T-helper 1 cell (primary cell): Measurements from ENCODE around the gene IKBKG.
"Not testable (repeated sequence)": the region's sequence is repeated elsewhere in the genome, so short reads cannot be mapped to it uniquely, and the experiment has no call there.

Experiments
- DNase-seq, 5 donors: peaks; one replicate each; pipeline ENCODE4 v3.0.0-alpha.2; 2012 to 2020

IKBKG gene

DNA sequence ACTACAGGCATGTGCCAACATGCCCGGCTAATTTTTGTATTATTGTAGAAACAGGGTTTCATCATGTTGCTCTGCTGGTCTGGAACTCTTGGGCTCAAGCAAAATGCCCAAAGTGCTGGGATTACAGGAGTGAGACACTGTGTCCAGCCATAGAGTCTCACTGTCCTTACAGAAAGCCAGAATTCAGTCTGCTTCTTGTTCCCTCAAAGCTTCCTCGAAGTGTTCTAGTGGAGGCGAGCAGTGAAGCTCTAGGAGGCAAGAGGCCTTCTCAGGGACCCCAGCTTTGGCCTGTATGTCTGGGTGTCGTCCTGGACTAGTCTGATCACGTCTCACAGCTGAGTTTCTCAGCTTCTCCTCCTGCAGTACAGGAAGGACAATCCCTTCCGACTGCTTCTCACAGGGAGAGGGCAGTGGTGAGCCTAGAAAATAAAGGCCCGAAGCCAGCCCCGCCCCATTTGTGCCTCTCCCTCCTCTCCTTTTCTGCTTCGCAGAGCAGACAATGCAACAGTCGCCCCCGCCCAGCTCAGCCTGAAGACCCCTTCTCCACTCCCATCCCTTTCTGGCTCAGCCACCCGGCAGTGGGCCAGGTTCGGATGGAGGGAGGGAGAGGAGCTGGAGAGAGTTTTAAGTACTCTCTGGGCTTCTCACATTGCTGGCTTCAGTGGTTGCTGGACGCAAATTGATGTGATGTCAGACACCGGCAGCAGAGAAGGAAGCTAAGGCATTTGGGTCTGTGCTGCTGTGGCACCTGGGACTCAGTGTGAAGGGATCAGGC lies 20.3 kb upstream of the IKBKG start:
- DNase-seq = peak in 4 of 5 donors; percentile 30 to 67 (median 40)

DNA sequence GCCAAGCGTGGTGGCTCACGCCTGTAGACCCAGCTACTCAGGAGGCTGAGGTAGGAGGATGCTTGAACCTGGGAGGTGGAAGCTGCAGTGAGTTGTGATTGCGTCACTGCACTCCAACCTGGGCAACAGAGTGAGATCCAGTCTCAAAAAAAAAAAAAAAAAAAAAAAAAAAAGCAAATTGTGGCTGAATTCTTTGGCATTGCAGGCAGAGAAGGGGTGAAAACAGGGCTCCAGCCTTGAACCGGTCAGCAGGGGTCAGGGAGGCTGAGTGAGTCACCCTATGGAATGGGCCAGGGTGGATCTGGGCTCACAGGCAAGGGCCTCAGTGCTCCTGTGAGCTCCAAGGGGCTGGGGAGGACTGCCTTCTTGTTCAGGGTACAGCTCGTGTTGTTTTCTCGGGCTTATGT lies 18.2 kb upstream of the IKBKG start:
- no peak for DNase-seq

DNA sequence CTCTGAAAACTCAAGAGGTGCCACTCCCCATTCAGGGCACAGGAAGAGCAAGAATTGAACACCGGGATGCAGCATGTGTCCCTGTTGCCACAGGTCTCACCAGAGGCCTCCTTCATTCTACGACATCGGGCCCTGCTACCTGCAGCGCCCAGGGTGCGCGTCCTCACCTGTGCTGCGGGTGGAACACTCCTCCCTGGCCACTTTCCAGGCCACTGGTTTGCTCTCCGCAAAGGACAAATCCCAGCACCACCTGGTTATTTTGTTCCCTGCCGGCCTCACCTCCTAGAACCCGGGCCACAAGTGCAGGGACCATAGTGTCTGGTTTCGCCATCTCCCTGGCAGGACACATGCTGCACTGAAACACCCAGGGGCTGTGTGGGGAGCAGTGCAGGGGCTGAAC lies 17.1 kb upstream of the IKBKG start:
- no peak for DNase-seq

DNA sequence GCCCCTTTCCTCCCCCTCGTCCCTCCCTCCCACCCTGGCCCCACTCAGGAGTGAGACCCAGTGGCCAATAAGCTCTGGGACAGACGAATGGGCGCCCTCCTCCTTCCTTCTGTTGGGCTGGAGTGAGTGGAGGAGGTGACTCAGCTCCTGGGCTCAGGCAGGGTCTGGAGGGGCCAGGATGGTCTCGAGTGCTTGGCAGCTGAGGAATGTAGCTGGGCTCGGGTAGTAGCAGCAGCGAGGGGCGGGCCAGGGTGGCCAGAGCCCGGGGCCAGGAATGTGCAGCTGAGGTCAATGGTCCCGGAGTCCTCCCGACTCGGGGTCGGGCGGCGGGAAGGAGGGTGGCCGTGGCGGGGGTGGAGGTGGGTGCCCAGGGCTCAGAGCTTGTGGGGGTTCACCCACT lies 15.8 kb upstream of the IKBKG start:
- DNase-seq = no peak

DNA sequence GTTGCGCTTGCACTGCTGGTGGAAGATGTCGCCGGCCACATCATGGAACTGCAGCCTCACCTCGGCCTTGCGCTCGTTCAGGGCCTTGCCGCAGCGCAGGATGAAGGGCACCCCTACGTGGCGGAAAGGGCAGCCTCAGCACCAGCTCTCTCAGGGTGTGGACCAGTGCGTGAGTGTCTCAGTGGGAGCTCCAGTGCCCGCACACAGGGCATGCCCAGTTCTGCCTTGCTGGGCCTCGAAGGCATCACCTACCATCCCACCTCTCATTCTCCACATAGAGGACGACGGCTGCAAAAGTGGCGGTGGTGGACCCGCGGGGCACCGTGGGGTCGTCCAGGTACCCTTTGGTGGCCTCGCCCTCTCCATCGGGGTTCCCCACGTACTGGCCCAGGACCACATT lies 14.7 kb upstream of the IKBKG start:
- no peak for DNase-seq

DNA sequence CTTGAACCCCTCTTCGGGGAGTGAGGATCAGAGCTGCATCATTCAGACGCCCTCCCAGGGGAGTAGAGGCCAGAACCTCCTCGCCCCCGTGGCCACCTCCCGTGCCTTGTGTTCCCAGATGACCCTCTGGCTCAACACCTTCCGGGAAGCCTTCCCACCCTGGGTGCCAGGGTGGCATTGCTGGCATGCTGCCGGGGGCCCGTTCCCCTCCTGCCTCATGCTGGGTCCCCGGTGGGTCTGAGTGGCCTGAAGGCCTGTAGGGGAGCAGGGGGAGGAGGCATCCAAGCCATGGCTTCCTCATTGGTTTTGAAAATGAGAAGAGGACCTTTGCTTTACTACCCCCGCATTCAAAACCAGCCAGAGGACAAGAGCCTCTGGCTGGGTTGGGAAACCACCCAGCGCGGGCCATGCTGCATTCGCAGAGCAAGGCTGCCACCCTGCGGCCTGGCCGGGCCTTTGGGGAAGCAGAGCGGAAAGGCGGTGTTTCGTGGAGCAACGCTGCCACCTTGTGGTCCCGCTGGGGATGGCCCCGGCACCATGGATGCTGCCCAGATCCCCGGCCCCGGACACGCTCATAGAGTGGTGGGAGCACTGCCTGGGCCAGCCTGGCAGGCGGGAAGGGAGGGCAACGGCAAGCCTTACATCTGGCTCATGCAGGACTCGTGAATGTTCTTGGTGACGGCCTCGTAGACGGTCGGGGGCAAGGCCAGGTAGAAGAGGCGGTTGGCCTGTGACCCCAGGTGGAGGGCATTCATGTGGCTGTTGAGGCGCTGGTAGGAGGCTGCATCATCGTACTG lies 12.7 kb upstream of the IKBKG start:
- peak; percentile 69 to 86 (median 82) for DNase-seq

DNA sequence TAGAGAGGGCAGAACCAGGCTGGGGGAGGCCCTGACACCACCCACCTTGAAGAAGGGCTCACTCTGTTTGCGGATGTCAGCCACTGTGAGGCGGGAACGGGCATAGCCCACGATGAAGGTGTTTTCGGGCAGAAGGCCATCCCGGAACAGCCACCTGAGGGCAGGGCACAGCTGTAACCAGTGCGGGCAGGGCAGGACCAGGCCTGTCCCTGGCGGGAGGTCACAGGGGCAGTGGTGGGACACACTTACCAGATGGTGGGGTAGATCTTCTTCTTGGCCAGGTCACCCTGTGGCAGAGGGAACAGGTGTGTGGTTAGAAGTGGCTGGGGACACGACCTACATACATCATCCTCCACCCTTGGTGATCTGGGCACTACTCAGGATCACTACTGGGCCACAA lies 11.5 kb upstream of the IKBKG start:
- no peak for DNase-seq

DNA sequence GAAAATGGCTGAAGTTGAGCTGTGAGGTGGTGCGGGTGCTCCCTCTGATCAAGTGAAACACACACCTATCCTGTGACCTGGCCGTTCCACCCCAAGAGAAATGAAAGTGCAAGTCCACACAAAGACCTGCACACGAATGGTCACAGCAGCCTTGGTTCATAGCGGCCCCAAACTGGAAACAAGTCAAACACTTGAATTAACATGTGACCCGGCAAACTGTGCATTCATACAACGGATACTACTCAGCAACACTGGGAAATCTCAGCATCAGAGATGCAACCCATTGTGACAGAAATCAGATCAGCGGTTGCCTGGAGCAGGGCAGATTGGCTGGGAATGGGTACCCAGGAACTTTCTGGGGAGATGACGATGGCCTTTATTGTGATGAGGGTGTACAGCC lies 8.3 kb upstream of the IKBKG start:
- no peak for DNase-seq

DNA sequence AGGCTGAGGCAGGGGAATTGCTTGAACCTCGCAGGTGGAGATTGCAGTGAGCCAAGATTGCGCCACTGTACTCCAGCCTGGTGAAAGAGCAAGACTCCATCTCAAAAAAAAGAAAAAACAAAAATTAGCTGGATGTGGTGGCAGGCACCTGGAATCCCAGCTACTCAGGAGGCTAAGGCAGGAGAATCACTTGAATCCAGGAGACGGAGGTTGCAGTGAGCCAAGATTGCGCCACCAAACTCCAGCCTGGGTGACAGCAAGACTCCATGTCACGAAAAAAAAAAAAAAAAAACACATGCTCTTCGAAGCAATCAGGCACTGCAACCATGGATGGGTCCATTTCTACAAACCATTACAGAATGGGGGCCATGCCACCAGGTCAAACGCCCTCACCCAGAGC lies 7.1 kb upstream of the IKBKG start:
- not testable (repeated sequence) for DNase-seq

DNA sequence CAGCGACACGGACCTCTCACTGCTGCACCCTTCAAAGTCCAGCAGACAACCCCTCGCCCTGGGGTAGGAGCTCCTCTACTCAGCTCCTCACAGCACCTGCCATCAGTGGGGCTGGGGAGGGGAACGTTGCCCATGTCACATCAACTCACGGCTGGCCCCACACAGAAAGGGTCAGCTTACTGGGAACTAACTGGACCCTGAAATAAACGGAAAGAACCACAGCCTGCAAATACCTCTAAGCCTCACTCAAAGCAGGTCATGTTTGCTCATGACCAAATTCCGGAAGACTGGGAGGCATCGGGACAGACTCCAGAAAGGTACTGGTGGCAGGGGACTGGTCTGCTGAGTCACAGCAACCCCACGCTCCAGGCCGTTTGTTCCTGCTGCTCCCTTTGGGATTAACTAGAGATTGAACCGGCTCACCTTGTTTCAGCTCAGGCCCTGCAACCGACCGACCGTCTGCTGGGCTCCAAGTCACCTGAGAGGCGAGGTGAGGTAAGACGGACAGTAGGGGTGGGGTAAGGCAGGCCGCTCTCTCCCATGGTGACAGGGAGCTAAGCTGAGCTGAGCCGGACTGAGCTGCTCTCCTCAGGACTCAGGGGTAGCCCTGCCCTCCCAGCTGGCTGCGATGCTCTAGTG lies 6.4 kb upstream of the IKBKG start:
- DNase-seq = no peak

DNA sequence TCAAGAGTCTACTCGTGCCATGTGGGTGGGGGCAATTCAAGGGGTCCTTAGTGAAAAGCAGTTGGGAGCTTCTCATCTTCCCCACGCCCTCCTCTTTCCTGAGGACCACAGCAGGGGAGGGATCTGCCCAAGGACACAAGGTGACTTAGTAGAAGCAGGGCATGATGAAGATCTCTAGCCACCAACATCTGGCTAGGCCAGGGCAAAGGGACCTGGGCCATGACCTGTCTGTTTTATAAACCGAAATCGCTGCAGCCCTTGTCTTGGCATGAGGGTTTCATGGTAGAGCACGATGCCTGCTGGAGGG lies 5.9 kb upstream of the IKBKG start:
- DNase-seq = no peak

DNA sequence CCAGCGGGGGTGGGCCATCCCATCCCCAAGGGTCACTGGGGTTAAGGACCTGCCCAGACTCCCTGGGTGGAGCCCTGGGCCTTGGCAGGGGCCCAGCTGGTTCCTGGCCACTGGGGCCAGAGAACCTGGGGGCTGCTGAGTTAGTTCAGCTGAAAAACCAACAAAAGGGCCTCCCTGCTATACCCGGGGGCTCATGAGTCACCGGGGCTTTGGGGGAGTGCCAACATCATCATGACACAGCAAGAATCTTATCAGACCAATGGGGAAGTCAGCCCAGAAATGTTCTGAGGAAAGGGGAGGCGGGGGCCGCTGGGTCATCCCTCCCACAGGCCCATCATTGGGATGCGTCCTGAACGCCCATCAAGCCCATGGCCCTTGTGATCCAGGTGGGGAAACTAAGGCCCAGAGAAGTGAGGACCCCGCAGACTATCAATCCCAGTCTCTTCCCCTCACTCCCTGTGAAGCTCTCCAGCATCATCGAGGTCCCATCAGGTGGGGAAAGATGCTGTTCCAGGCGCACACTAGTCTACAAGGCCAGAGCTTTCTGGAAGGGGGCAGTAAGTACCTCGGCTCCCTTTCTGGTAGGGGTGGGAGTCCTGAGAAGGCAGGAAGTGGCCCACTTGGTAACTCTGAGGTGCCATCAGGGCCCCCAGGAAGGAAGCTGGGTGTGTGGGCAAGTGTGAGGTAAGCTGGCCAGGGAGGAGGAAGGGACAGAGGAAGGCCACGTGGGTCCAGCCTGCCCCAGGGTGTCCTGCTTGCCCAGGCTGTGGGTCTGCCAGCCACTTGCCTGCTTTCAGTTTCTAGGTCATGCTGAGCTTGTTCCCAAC lies 5.3 kb upstream of the IKBKG start:
- DNase-seq = peak in 1 of 5 donors; percentile 35

DNA sequence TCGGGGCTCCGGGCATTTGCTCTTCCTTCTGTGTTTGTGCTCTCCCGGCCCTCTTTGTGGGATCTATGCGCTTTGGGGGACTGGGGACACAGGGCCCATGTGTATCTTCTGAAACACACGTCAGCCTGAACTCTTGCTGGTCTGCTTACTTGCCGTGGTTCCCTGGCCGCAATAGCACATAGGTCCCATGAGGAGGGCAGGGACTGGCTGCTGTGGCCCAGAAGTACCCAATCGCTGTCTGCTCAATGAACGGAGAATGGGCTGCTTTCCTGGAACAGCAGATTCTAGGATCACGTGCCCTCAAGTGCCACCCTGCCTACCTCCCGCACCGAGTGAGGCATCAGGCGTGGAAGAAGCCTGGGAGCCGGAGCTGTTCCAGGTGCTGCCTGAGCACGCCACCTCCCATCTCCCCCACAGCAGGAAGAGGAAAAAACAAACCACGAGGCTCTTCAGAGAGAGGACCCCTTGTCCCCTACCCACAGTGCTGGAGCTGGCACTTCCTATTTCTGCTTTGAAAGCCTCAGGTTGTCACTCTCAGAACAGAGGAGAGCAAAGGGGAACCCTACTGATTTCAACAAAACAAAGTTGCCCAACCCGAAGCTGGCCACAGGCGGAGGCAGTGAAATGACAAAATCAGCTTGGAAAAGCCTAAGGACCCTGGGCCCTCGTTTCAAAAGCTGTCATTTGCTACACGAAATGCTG lies 4.5 kb upstream of the IKBKG start:
- peak in 1 of 5 donors; percentile 50 for DNase-seq

DNA sequence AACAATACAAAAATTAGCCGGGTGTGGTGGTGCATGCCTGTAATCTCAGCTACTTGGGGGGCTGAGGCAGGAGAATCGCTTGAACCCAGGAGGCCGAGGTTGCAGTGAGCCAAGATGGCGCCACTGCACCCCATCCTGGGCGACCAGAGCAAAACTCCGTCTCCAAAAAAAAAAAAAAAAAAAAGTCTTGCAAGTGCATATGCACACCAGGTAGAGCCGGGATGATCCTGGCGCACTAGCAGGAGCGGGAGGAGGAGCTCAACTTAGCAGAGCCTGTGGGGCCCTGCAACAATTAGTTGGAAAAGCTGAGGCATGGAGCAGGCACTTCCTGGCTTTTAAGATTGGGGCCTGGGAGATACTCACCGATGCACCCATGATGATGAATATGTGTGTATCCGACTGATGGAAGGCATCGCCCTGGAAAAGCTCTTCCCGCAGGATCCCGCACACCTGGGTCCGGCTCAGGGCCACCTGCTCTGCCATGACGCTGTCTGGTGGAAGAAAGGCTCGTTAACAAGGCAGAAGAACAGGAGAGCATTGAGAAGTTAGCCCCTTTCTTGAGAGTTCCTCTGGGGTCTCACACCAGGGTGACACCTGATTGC lies 1.6 kb upstream of the IKBKG start:
- DNase-seq = no peak

DNA sequence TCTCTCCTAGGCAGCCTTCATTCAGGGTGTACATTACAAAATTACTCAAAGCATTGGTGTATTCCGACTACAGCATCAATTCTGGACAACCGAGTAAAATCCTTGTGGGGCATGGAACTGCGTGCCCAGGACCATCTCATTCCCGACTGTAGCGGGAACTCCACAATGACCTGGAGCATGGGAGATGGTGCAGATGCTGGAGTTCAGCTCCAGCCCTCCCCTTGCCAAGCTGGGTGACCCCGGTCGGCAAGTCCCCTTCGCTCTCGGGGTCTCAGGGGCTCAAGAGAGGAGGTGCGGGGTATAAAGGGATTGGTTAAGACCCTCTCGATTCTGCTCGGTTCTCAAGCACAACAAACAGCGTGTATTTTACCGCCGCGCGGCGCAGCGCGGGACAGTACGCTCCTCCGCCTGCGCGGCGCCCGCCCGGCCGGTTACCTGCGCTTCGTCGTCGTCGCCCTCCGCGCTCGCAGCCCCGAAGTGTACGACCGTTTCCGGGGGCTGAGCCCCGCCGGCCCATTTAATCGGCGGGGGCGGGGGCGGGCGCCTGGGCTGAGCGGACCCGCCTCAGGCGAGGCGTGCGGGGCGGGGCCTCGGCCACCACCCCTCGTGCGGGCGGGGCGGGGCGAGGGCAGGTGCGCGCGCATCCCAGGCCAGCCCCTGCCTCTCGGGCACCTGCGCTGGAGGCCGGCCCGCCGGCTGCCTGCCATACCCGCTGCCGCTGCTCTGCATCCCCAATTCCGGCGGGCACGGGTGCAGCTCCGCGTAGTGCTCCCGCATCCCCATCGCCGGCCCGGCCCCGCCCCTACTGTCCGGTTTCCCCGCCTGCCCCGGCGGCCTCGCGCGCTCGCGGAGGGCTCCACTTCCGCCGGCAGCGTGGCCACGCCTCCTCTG lies 821 bp upstream of the IKBKG start, which contains the start of gene G6PD:
G6PD (minus strand) TSS at position 493 of the 891 bp plus-strand sequence. CDS start 691 bp downstream, outside the sequence.
- DNase-seq = peak; percentile 69 to 82 (median 73)

DNA sequence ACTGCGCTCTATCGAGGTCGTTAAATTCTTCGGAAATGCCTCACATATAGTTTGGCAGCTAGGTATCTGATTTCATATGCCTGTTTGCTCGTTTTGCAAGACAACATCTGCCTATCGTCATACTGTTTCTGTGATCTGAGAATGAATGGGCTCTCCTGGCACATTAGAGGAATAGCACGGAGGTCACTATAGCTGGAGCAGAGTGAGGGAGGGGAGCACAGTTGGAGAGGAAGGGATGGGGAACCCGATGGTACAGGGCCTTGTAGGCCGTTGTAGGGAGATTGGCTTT lies 552 bp downstream of the IKBKG start:
- DNase-seq = no peak

DNA sequence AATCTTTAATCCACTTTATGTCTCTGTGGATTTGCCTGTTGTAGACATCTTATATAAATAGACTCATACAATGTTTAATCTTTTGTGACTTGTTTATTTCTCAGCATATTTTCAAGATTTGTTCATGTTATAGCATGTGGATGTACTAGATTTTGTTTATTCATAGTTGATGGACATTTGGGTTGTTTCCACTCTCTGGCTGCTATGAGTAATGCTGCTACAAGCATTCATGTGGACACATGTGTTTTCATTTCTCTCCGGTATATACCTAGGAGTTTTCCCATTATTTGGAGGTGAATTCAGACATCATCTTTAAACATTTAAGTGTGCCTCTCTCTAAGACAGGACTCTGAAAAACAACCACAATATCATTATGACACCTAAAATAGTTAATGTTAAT lies 2.3 kb downstream of the IKBKG start:
- no peak for DNase-seq

DNA sequence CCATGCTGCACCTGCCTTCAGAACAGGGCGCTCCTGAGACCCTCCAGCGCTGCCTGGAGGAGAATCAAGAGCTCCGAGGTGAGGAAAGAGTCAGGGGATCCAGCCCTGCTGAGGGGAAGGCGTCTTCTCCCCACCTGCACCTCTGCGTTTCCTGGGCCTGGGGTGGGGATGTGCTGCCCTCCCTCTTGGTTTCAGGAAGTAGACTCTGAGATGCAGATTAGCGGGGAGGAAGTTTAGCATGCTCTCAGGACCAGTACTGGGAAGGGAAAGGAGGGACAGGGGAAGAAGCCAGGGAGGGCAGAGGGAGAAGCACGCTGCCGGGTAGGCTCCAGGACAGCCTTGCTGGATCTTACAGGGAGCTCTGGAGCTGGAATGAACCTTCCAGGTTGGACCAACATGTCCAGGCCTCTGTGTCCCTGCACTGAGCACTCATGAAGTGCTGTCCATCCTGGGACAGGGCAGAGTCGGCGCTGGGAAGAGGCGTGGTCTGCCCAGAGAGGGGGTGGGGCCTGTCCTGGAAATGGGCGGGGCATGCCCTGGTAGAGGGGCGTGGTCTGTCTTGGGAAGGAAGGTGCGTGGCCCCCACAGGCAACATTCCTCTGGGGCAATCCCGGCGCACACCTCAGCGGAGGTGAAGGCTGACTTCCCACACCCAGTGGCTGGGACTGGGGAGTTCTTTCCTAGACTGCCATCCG lies 4.8 kb downstream of the IKBKG start:
- DNase-seq = not testable (repeated sequence)

DNA sequence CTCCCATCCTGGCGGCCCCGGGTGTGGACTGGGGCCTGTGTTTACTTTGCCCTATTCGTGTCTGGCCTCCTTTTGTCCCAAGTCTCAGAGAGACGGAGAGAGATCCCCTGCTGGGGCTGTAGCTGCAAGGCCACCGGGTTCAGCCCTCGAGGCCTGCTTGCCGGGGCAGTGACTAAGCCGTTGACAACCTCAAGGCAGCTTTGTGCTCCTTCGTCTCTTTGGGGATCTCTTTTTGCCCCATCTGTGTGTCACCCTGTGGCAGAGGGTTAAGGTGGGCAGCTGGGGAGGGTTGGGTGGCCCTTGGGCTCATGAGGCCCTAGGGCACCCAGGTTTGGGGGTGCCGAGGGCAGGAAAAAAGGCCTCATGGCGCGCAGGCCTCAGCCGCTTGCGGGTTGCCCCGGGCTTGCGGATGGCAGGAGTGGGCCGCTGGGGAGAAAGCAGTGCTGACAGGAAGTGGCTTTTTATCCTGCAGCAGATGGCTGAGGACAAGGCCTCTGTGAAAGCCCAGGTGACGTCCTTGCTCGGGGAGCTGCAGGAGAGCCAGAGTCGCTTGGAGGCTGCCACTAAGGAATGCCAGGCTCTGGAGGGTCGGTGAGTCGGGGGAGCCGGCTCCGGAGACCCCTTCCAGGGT lies 10.8 kb downstream of the IKBKG start:
- DNase-seq = not testable (repeated sequence)

DNA sequence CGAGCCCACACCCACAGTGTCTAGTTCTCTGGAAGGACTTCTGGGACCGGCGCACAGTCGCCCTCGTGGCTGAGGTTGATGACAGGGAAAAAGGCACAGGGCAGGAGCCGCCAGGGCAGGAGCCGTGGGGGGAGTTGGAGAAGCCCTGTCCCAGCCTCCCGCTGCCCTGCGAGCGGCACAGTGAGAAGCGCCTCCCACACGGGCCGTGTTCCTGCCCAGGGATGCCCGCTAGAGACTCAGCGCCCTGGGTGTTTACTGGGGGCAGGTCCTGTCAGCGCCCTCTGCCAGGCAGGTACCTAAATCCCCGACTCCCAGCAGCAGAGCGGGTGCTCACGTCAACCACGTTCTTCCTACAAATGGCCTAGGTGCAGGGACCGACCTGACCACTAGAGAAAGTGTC lies 11.5 kb downstream of the IKBKG start:
- DNase-seq = not testable (repeated sequence)
